ENCODE measurements around the gene RABEP1.

Gene RABEP1

DNA sequence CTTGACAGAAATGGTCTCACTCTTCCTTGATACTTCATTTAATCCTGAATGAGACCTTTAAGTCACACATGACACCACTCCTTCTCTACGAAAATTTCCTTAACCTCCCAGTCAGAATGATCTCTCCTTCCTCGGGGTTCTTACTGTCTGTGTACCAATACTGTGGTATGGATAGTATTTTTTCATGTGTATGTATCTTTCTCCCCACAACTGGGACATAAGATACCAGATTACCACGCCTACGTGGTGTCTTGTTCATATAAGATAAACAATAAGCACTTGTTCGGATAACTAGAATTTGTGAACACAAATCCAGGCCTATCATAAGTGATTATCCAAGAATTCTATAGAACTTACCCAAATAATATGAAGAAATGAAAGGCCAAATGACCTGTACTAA lies 126.1 kb downstream of the RABEP1 start:
- Histone ChIP-seq H3K9me3 (replicated peaks; ENCODE audit: low read length) (no peaks in the 10 kb centered on the region), H3K4me3 (ENCODE audit: low read length) (no peak overlapping the region), H3K4me1 (ENCODE audit: control insufficient read depth, insufficient read depth, low read length) (peaks cover 4% of the 10 kb centered on the region), H3K9ac (ENCODE audit: low read depth, low read length) (no peak overlapping the region), H3K4me2 (ENCODE audit: low read length) (no peak overlapping the region), H3K36me3 (ENCODE audit: insufficient read depth, low read length) (peaks cover 73% of the 10 kb centered on the region), H3K27me3 (ENCODE audit: control insufficient read depth, insufficient read depth, low read length) (no peaks in the 10 kb centered on the region)

DNA sequence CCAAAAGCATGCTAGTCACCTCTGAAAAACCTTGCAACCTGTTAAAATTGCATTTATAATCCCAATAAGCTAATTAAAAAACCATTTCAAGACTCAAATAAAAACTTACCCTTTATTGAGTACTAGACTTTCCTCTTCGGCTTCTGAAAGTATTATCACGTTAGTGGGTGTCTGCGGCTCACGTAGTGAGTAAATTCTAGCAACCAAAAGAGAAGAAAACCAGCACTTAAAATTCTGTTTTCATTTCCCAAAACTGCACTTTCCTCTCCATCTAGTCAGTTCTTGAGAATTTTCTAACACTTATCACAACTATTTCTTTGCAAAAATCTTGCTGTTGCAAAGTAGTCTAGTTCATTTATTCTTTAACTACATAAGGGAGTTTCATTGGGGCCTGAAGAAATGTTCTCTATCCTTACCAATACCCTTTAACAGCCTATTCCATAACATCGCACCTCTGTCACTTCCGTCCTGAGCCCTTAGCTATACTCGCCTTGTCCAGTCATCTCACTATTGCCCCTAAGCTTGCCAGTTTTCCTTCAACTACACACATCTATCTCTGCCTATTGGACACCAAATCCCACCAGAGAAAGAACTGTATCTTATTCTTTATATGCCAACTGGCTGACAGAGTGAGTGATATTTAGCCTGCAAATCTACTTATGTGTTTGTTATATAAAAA lies 128.6 kb downstream of the RABEP1 start:
- Histone ChIP-seq H3K9me3 (replicated peaks; ENCODE audit: low read length) (no peaks in the 10 kb centered on the region), H3K4me2 (ENCODE audit: low read length) (no peak overlapping the region), H3K36me3 (ENCODE audit: insufficient read depth, low read length) (peaks cover 62% of the 10 kb centered on the region), H3K4me3 (ENCODE audit: low read length) (no peak overlapping the region), H3K9ac (ENCODE audit: low read depth, low read length) (no peak overlapping the region), H3K27me3 (ENCODE audit: control insufficient read depth, insufficient read depth, low read length) (no peaks in the 10 kb centered on the region), H3K4me1 (ENCODE audit: control insufficient read depth, insufficient read depth, low read length) (peaks cover 15% of the 10 kb centered on the region)

DNA sequence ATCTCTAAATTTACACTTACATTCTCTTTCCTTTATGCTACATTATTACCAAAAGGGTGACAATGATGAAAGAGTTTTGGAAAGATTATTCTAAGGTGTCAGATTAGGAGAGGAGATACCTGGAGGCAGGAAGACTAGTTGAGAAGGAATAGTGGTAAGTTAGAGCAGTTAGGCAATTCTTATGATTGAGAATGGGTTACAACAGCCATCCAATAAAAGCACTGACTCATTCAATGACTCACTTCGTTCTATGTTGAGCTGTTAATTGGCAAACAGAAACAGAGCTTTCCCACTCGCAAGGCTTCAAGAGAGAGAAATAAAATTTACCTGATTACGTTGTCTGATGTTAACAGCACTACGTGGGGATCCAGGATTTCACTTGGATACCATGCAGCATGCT lies 131.6 kb downstream of the RABEP1 start:
- H3K9ac ChIP-seq (ENCODE audit: low read depth, low read length), result no peak overlapping the region
- H3K36me3 ChIP-seq (ENCODE audit: insufficient read depth, low read length), result peaks cover 40% of the 10 kb centered on the region
- H3K4me3 ChIP-seq (ENCODE audit: low read length), result no peak overlapping the region

DNA sequence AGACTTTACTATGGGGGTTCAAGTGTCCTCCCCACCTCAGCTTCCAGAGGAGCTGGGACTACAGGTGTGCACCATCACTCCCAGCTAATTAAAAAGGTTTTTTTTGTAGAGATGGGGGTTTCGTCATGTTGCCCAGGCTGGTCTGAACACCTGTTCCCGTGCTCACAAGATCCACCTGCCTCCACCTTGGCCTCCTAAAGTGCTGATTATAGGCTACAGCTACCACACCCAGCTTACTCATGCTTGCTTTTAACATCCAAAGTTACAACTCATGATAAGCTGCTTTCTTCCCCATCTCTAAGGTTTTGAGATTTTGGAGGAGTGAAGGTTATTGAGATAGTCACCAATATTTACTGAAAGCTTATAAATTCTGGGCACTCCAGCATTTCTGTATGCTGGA lies 134.8 kb downstream of the RABEP1 start:
- H3K27me3 ChIP-seq (ENCODE audit: control insufficient read depth, insufficient read depth, low read length), result no peaks in the 10 kb centered on the region
- no peak overlapping the region for H3K4me3 ChIP-seq (ENCODE audit: low read length)
- H3K4me1 ChIP-seq (ENCODE audit: control insufficient read depth, insufficient read depth, low read length), result peaks cover 29% of the 10 kb centered on the region
- H3K9me3 ChIP-seq (replicated peaks; ENCODE audit: low read length), result no peaks in the 10 kb centered on the region
- H3K4me2 ChIP-seq (ENCODE audit: low read length), result no peak overlapping the region
- no peak overlapping the region for H3K9ac ChIP-seq (ENCODE audit: low read depth, low read length)
- peaks cover 19% of the 10 kb centered on the region for H3K36me3 ChIP-seq (ENCODE audit: insufficient read depth, low read length)

More for the DNA sequence above, 131.6 kb downstream of the RABEP1 start:
- H3K4me1 ChIP-seq (ENCODE audit: control insufficient read depth, insufficient read depth, low read length), result peaks cover 19% of the 10 kb centered on the region
- no peaks in the 10 kb centered on the region for H3K27me3 ChIP-seq (ENCODE audit: control insufficient read depth, insufficient read depth, low read length)
- peak overlapping the region; percentile 11 for H3K4me2 ChIP-seq (ENCODE audit: low read length)
- H3K9me3 ChIP-seq (replicated peaks; ENCODE audit: low read length), result no peaks in the 10 kb centered on the region

DNA sequence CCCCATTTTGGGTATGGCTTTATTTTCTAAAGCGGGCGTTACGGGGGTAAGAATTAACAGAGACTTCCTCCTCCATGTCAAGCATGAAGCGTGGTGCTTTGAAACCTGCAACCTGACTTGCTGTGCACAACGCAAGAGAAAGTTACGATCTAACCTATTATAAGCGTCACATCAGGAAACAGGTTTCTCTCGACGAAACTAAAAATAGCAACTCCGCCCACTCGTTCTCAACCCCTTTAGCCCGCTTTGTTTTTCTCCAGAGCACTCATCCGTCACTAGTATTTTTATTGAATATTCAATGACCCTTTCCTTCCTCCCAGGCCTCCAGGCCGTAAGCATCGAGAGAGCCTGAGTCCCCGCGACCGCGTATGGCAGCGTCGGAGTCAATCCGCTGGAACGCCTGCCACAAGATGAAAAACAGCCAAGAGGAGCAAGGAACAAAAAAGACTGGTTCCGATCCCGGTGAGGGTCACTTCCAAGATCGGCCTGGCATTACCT lies 136.8 kb downstream of the RABEP1 start:
- peak overlapping the region; percentile 79 for H3K4me2 ChIP-seq (ENCODE audit: low read length)
- H3K4me3 ChIP-seq (ENCODE audit: low read length), result peak overlapping the region; percentile 89
- peaks cover 29% of the 10 kb centered on the region for H3K4me1 ChIP-seq (ENCODE audit: control insufficient read depth, insufficient read depth, low read length)
- no peaks in the 10 kb centered on the region for H3K9me3 ChIP-seq (replicated peaks; ENCODE audit: low read length)
- no peaks in the 10 kb centered on the region for H3K27me3 ChIP-seq (ENCODE audit: control insufficient read depth, insufficient read depth, low read length)
- peak overlapping the region; percentile 89 for H3K9ac ChIP-seq (ENCODE audit: low read depth, low read length)
- peaks cover 13% of the 10 kb centered on the region for H3K36me3 ChIP-seq (ENCODE audit: insufficient read depth, low read length)

DNA sequence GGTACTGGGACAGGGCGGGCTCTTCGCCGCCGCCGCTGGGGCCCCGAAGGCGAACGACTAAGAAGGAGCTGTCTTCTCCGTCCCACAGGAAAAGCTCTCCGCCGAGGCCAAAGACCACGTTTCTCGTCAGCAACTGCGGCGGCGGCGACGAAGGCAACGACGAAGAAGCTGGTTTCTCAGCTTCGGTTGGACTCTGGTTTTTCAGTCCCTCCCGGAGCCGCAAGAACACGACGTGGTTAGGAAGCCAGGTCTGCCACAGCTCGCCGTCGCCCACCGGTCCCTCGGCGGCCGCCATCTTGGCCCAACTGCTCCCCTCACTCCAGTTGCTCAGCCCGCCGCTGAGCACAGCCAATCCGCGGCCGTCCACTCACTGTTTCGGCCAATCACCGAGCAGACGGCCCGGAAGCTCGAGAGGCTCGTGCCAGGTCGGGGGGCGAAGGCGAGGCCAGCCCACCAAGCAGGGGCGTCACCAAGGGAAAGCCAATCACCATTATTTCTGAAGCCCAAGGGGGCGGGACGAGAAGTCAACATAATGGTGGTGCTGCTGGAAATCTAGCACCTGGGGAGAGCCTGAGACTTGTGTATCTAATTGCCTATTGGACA lies 137.4 kb downstream of the RABEP1 start, which contains the start of gene NUP88:
Gene NUP88, minus strand, starts transcription at position 307 of the 603 bp plus-strand sequence. Its CDS starts 12 bp downstream, at position 295.
- peak within 1 kb of the TSS; percentile 89 for H3K9ac ChIP-seq (ENCODE audit: low read depth, low read length)
- H3K4me3 ChIP-seq (ENCODE audit: low read length), result peak within 1 kb of the TSS; percentile 89
- H3K9me3 ChIP-seq (replicated peaks; ENCODE audit: low read length), result no peaks in the 10 kb centered on the region
- H3K36me3 ChIP-seq (ENCODE audit: insufficient read depth, low read length), result peaks cover 16% of the 10 kb centered on the region
- peaks cover 25% of the 10 kb centered on the region for H3K4me1 ChIP-seq (ENCODE audit: control insufficient read depth, insufficient read depth, low read length)
- H3K27me3 ChIP-seq (ENCODE audit: control insufficient read depth, insufficient read depth, low read length), result no peaks in the 10 kb centered on the region
- peak within 1 kb of the TSS; percentile 79 for H3K4me2 ChIP-seq (ENCODE audit: low read length)

DNA sequence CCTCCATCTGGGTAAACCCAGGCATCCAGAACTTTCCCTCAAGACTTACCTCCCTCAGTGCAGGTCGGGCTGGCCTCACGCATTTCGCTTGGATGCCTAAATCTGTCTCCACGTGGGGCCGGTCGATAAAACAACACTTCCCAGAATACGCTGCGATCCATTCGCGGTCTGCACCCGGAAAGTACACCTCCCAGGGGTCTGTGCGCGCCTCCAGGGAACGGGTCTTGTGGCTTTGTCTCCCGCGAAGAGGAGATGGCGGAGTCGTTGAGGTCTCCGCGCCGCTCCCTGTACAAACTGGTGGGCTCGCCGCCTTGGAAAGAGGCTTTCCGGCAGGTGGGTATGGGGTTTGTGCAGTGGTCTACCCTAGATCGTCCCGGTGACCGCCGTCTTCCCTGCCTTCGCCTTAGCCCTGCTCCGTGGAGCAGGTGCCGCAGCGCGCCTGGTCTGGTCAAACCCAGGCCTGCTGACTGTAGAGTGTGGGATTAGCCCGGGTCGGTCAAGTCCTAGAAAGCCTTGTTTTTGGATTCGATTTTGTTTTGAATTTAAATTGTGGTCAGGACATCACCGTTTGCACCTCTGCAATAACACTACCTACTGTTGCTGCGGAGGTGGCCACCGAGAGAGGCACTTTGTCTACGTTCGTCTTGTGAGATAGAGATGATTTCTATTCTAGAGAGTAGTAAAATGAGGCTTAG lies 138.0 kb downstream of the RABEP1 start, which contains the start of gene RPAIN:
Gene RPAIN, plus strand, starts transcription at position 224 of the 695 bp plus-strand sequence. Its CDS starts 29 bp downstream, at position 253.
- peak within 1 kb of the TSS; percentile 79 for H3K4me2 ChIP-seq (ENCODE audit: low read length)
- H3K27me3 ChIP-seq (ENCODE audit: control insufficient read depth, insufficient read depth, low read length), result no peaks in the 10 kb centered on the region
- no peaks in the 10 kb centered on the region for H3K9me3 ChIP-seq (replicated peaks; ENCODE audit: low read length)
- H3K9ac ChIP-seq (ENCODE audit: low read depth, low read length), result peak within 1 kb of the TSS; percentile 89
- peak within 1 kb of the TSS; percentile 89 for H3K4me3 ChIP-seq (ENCODE audit: low read length)
- peaks cover 25% of the 10 kb centered on the region for H3K4me1 ChIP-seq (ENCODE audit: control insufficient read depth, insufficient read depth, low read length)
- H3K36me3 ChIP-seq (ENCODE audit: insufficient read depth, low read length), result peaks cover 21% of the 10 kb centered on the region

DNA sequence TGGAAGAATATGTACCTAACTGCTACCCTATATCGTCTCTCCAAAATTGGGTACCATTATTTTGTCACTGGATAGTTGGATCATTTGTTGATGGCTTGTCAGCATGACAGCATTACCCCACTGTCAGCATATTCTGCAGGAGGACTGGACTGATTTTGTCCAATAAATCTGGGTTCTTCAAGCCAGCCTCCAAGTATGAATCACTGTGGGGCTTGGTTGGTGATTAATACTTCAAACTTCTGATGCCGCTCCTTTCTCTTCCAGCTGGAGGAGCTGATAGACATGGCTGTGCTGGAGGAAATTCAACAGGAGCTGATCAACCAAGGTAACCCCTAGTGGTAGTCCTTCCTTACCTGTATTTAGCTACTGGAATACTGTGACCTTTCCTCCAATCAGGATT lies 140.4 kb downstream of the RABEP1 start:
- Histone ChIP-seq H3K4me3 (ENCODE audit: low read length) (peak overlapping the region; percentile 0), H3K4me1 (ENCODE audit: control insufficient read depth, insufficient read depth, low read length) (peaks cover 25% of the 10 kb centered on the region), H3K4me2 (ENCODE audit: low read length) (peak overlapping the region; percentile 18), H3K9ac (ENCODE audit: low read depth, low read length) (no peak overlapping the region), H3K36me3 (ENCODE audit: insufficient read depth, low read length) (peaks cover 27% of the 10 kb centered on the region), H3K9me3 (replicated peaks; ENCODE audit: low read length) (no peaks in the 10 kb centered on the region), H3K27me3 (ENCODE audit: control insufficient read depth, insufficient read depth, low read length) (no peaks in the 10 kb centered on the region)

DNA sequence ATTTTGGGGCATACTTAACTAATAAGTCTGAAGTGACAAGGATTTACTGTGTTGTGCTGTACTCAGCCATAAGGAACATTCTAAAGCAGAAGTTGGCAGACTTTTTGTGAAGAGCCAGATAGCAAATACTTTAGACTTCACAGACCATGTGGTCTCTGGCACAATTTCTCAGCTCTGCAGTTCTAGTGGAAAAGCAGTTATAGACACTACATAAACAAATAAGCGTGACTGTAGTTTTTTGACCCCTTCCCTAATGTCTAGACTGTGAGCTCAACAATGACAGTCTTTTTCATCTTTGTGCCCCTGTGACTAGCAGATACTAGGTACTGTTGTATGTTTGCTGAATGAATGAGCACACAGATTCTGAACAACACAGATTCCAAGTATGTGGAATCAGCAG lies 142.8 kb downstream of the RABEP1 start:
- Histone ChIP-seq H3K4me2 (ENCODE audit: low read length) (no peak overlapping the region), H3K4me1 (ENCODE audit: control insufficient read depth, insufficient read depth, low read length) (peaks cover 21% of the 10 kb centered on the region), H3K9me3 (replicated peaks; ENCODE audit: low read length) (no peaks in the 10 kb centered on the region), H3K4me3 (ENCODE audit: low read length) (no peak overlapping the region), H3K9ac (ENCODE audit: low read depth, low read length) (no peak overlapping the region), H3K27me3 (ENCODE audit: control insufficient read depth, insufficient read depth, low read length) (no peaks in the 10 kb centered on the region), H3K36me3 (ENCODE audit: insufficient read depth, low read length) (peaks cover 39% of the 10 kb centered on the region)

DNA sequence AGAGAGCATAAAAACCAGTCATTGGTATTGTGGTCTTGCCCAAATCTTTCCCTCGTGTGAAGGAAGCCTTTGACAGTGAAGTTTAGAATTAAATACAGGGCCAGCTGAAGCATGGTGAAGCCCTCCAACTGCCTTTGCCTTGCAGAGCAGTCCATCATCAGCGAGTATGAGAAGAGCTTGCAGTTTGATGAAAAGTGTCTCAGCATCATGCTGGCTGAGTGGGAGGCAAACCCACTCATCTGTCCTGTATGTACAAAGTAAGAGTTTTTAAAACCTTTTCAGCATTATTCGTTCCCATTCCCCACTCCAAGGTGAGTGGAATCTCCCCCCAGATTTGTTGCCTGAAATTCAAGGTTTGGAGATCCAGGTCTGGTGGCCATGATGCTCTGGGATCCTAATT lies 143.7 kb downstream of the RABEP1 start:
- H3K4me3 ChIP-seq (ENCODE audit: low read length), result no peak overlapping the region
- H3K9ac ChIP-seq (ENCODE audit: low read depth, low read length), result no peak overlapping the region
- peaks cover 17% of the 10 kb centered on the region for H3K4me1 ChIP-seq (ENCODE audit: control insufficient read depth, insufficient read depth, low read length)
- no peaks in the 10 kb centered on the region for H3K9me3 ChIP-seq (replicated peaks; ENCODE audit: low read length)
- H3K36me3 ChIP-seq (ENCODE audit: insufficient read depth, low read length), result peaks cover 46% of the 10 kb centered on the region
- no peaks in the 10 kb centered on the region for H3K27me3 ChIP-seq (ENCODE audit: control insufficient read depth, insufficient read depth, low read length)
- no peak overlapping the region for H3K4me2 ChIP-seq (ENCODE audit: low read length)

DNA sequence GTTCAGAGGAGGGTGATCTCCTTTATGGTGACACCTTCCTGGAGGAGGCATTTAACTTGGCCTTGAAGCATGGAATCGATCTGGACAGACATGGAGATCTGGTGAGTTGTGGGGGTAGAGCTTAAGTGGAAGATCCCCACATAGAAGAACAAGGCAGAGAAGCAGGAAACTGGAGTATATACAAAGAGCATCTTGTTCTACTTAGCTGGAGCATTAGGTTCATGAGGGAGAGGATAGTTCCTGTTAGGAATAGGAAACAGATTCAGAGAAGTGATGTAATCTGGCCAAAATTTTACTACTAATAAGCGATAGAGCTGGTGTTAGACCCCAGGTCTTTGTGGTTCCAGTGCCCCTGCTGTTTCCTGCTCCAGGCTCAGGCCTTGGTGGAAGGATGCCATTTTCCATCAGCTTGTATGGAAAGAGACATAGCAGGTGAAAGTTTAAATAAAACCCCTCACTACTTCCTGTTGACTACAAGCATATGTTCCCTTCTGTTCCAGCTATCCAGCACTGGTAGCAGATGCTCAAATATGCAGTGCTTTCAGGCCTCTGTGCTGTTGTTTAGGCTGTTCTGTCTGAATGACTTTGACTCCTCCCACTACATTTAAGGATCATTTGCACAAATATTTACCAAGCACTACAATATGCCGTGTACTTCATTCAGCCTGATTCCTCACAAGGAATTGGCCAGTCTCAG lies 147.3 kb downstream of the RABEP1 start:
- Histone ChIP-seq H3K9me3 (replicated peaks; ENCODE audit: low read length) (no peaks in the 10 kb centered on the region), H3K9ac (ENCODE audit: low read depth, low read length) (no peak overlapping the region), H3K36me3 (ENCODE audit: insufficient read depth, low read length) (peaks cover 69% of the 10 kb centered on the region), H3K4me3 (ENCODE audit: low read length) (no peak overlapping the region), H3K27me3 (ENCODE audit: control insufficient read depth, insufficient read depth, low read length) (no peaks in the 10 kb centered on the region), H3K4me2 (ENCODE audit: low read length) (no peak overlapping the region), H3K4me1 (ENCODE audit: control insufficient read depth, insufficient read depth, low read length) (no peaks in the 10 kb centered on the region)

All from skeletal muscle satellite cell (primary cell).